Measurements from ENCODE around the gene SLC27A4.

Gene SLC27A4

DNA sequence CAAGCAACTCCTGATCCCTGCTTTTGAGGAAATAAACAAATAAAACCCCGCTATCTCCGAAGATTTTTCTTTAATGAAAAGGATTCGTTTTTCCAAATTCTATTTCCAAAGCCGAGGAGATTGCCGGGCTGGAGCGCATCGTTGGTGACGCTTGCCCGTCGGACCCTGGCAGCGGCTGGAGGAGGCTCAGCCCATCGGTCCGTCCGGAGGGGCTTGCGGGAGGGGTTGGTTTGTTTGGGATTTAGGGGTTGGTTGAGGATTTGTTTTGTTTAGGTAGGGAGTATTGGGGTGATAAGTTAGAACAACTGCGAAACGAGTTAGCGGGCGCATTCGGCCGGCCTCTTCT, 51.6 kb downstream of the SLC27A4 start:
- no peak for DNase-seq (ENCODE audit: low spot score)

GRCh38 chr9:128392302-128393144, 52.2 kb downstream of the SLC27A4 start:
- DNase-seq (ENCODE audit: low spot score): no peak

DNA sequence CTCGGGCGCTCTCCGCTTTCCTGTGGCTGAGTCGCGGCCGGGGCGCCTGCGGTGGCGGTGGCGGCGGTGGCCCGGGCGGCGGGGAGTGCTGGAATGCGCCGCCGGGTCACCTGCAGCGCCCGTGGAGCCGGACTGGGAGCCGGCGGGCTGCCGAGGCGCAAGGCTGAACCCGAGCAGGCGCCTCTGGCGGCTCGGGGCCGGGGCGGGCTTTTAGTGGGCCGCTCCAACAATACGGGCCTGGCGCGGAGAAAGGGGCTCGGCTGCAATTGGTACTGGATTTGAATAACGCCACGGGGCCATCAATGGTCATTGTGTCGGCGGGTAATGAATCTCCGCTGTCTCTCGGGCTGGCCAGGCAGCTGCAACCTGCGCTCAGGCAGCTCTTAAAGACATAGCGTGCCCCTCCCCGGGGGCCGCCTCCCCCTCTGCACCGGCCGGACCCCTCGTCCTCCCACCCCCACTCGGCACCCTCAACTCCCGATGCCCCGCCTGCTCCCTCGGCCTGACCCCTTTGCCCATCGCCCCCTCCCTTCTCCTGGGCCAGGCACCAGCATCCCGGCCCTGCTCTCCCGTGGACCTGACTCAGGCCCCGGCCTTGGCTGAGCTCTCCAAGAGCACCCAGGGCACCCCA, 52.9 kb downstream of the SLC27A4 start:
- no peak for DNase-seq (ENCODE audit: low spot score)

GRCh38 chr9:128393970-128394369, 53.6 kb downstream of the SLC27A4 start:
- no peak for DNase-seq (ENCODE audit: low spot score)

GRCh38 chr9:128394379-128395168, 54.2 kb downstream of the SLC27A4 start:
- DNase-seq (ENCODE audit: low spot score): no peak

DNA sequence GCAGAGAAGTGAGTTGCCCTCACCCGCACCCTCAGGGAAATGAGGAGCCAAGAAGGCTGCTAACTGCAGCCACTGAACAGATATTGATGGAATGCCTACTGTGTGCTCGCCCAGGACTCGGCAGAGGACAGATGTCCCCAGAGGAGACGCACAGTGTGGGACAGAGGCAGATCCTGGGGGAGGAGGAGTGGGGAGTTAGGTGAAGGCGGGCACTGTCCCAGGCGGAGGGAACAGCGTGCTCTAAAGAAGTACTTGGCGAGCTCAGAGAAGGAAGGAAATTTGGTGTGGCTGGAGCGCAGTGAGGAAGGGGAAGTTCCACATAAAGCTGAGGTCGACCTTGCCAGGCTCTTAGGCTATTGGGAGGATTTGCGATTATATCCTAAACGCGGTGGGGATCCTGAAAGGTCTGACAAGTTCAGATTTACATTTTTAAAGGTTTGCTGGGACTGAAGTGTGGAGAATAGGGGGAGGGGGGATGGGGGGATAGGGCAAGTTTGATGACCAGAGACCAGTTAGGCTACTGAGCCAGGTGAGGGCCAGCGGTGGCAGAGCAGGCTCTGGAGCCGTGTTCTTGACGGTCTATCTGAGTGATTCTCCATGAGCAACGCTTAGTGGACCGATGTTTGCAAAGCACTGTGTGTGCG, 56.8 kb downstream of the SLC27A4 start:
- DNase-seq (ENCODE audit: low spot score): no peak

- DNase-seq (ENCODE audit: low spot score): no peak
Observed at GRCh38 chr9:128397831-128398230, 57.5 kb downstream of the SLC27A4 start.

DNA sequence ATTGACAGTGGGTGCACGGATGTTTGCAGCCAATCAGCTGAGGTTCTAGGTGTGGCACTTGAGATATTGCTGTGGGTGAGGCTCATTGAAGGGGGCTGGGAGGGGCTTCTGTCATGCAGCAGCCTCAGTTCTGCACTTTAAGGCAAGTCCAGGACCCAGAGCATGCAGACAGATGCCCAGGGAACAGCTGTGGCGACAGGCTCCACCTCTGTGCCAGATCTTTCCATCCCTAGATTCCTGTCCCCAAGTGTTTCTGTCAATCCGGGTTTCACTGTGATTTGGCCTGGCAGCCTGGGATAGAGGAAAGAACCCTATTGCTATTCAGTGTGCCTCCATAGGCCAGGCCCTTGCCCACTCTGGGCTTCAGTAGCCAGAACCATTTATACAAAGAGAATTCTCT, 59.5 kb downstream of the SLC27A4 start:
- DNase-seq (ENCODE audit: low spot score): no peak

DNA sequence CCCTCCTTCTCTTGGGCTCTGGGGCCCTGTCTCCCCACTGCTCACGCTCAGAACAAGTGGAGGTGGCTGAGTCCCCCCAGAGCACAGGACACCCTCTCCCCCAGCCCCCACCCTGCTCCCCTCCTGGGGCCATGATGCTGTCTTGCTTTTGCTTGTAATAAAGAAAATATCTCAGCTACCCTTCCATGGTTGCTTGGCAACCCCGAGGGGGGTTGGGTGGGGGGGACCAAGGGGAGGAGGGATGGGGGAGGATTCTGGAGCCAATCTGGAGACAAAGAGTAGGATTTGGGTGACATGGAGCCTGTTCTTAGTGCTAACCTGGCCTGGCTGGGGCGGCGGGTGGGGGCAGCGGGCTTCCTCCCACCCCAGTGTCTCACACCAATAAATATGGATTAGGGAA, 64.2 kb downstream of the SLC27A4 start:
- DNase-seq (ENCODE audit: low spot score): no peak

GRCh38 chr9:128405077-128405779, 64.9 kb downstream of the SLC27A4 start:
- DNase-seq (ENCODE audit: low spot score): no peak

DNA sequence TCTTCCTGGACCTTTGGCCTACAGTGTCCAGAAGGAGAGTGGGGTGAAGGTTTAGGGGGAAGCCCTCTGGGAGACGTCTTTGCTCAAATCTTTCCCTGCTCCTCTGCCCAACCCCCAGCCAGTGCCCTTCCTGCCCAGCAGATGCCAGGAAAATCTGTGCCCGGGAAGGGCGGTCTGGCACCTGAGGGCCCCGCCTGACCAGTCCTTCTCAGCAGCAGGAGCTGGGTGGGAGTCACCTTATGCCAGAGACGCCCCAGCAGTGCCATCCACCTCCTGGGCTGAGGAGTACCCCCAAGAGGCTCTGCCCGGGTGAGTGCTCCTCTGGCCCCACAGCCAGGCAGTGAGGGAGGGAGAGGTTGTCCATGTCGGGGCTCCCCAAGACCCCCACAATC, 65.4 kb downstream of the SLC27A4 start:
- no peak for DNase-seq (ENCODE audit: low spot score)

DNA sequence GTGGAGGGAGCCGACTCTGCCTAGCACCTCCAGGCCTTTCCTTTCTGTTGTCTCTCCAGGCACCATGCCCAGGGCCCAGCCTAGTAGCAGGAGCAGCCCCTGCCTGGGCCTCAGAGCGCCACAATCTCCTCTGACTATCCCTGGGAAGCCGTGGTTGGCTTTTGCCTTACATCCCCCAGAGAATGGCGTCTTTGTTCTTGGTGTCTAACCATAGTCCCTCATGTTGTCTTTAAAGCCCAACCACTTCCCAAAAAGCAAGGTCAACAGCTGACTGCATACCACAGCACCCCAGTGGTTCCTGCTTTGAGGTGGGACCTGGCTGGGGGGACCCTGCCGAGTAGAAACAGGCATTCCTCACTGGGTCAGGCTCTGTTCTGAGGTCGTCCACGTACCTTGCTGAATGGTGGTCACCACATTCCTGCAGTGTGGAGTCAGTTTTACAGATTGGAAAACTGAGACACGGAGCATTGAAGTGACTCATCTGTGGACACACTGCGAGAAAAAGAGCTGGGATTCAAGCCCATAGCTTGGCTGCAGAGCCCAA, 66.6 kb downstream of the SLC27A4 start:
- DNase-seq (ENCODE audit: low spot score): no peak

GRCh38 chr9:128408963-128409431, 68.7 kb downstream of the SLC27A4 start:
- no peak for DNase-seq (ENCODE audit: low spot score)

- DNase-seq (ENCODE audit: low spot score): no peak
Observed at GRCh38 chr9:128409450-128409849, 69.1 kb downstream of the SLC27A4 start.

- peak; percentile 32 for DNase-seq (ENCODE audit: low spot score)
Observed at GRCh38 chr9:128409978-128410377, 69.7 kb downstream of the SLC27A4 start.
